Hepatocyte (in vitro differentiated cells): ENCODE data around the gene NGEF. TPM values are rescaled to one million over a fixed set of nuclear protein-coding genes. Genes with fewer than 3 reads are reported as not detected.

Experiments used
- DNase-seq: peaks from one replicate; pipeline ENCODE4 v3.0.0-alpha.2; 2016; ENCODE audit warnings: low spot score
- H2AFZ ChIP-seq: fragments of 200-600 bp; sonication (generic); 2 replicates; pipeline ENCODE4 v1.6.0; 2016; ENCODE audit warnings: antibody characterized with exemption, mild to moderate bottlenecking
- H3K27ac ChIP-seq: fragments of 200-600 bp; sonication (generic); 2 replicates; pipeline ENCODE4 v1.5.1; 2016; ENCODE audit warnings: mild to moderate bottlenecking
- H3K27me3 ChIP-seq: fragments of 200-600 bp; sonication (generic); 2 replicates; pipeline ENCODE4 v1.6.1; 2016
- H3K36me3 ChIP-seq: fragments of 200-600 bp; sonication (generic); replicated peaks from 2 replicates; pipeline ENCODE4 v1.5.1; 2016; ENCODE audit warnings: low read depth; ENCODE audit not compliant: insufficient read depth
- H3K4me1 ChIP-seq: fragments of 200-600 bp; sonication (generic); 2 replicates; pipeline ENCODE4 v1.5.1; 2016; ENCODE audit warnings: mild to moderate bottlenecking, moderate library complexity; ENCODE audit not compliant: insufficient read depth
- H3K4me2 ChIP-seq: fragments of 200-600 bp; sonication (generic); 2 replicates; pipeline ENCODE4 v1.6.0; 2016
- H3K4me3 ChIP-seq: fragments of 200-600 bp; sonication (generic); 2 replicates; pipeline ENCODE4 v1.5.1; 2016; ENCODE audit warnings: mild to moderate bottlenecking
- H3K79me2 ChIP-seq: fragments of 200-600 bp; sonication (generic); 2 replicates; pipeline ENCODE4 v1.6.0; 2017; ENCODE audit warnings: mild to moderate bottlenecking
- H3K9me2 ChIP-seq: fragments of 200-600 bp; sonication (generic); replicated peaks from 2 replicates; pipeline ENCODE4 v1.6.0; 2017; ENCODE audit warnings: mild to moderate bottlenecking; ENCODE audit not compliant: insufficient read depth
- H3K9me3 ChIP-seq: fragments of 200-600 bp; sonication (generic); 2 replicates; pipeline ENCODE4 v1.5.1; 2016; ENCODE audit warnings: low read depth, mild to moderate bottlenecking
- H4K20me1 ChIP-seq: fragments of 200-600 bp; sonication (generic); 2 replicates; pipeline ENCODE4 v1.6.0; 2016; ENCODE audit warnings: mild to moderate bottlenecking; ENCODE audit not compliant: insufficient read depth, poor library complexity, severe bottlenecking
- EZH2 ChIP-seq: fragments of 200-600 bp; sonication (generic); IDR thresholded peaks from 2 replicates; pipeline ENCODE4 v1.6.1; 2016; ENCODE audit warnings: antibody characterized with exemption, mild to moderate bottlenecking, borderline replicate concordance
- EZH2phosphoT487 ChIP-seq: fragments of 200-600 bp; sonication (generic); IDR thresholded peaks from one replicate; pipeline ENCODE4 v1.6.1; 2018; ENCODE audit warnings: antibody characterized with exemption, mild to moderate bottlenecking, low read depth, moderate library complexity; ENCODE audit not compliant: unreplicated experiment, severe bottlenecking
- WGBS: methylation state at CpG from one replicate; pipeline ENCODE4 v1.1.6; 2016; ENCODE audit warnings: low lambda C conversion rate; ENCODE audit errors: missing lambda C conversion rate; 5-methylcytosine and 5-hydroxymethylcytosine counted together
- polyA plus RNA-seq: library from polyadenylated mRNA; unstranded; fragments of >200 nt; fragmentation: Nextera tagmentation; extraction: Ambion mirVana; gene quantifications from 2 replicates; pipeline ENCODE4 v1.2.1, GENCODE V29; 2016
- total RNA-seq: library from RNA; depleted of rRNA; stranded (reverse); fragments of >200 nt; gene quantifications from 2 replicates; pipeline ENCODE4 v1.2.3, GENCODE V29; 2014
- TF ChIP-seq, protein P1 (sequence below): fragments of 200-600 bp; sonication (generic); IDR thresholded peaks from 2 replicates; pipeline ENCODE4 v1.5.1; 2016; ENCODE audit warnings: antibody characterized with exemption, mild to moderate bottlenecking; ENCODE audit not compliant: poor library complexity

The NGEF gene
- total and polyA plus RNA-seq, 2 experiments from 2014 or later: 2.2 to 3.2 TPM

GRCh38 chr2:232981767-232982360 is 31.2 kb downstream of the NGEF start:
- Histone ChIP-seq H3K27me3 (no peaks in the 10 kb centered on the region), H3K79me2 (no peaks in the 10 kb centered on the region), H3K4me2 (no peak overlapping the region), H3K9me2 (no peaks in the 10 kb centered on the region), H3K27ac (peak overlapping the region; percentile 27), H2AFZ (no peak overlapping the region), H4K20me1 (no peaks in the 10 kb centered on the region), H3K4me3 (no peak overlapping the region), H3K9me3 (no peaks in the 10 kb centered on the region), H3K4me1 (no peaks in the 10 kb centered on the region), H3K36me3 (no peaks in the 10 kb centered on the region)
- no peak for DNase-seq
- TF ChIP-seq, protein P1, sequence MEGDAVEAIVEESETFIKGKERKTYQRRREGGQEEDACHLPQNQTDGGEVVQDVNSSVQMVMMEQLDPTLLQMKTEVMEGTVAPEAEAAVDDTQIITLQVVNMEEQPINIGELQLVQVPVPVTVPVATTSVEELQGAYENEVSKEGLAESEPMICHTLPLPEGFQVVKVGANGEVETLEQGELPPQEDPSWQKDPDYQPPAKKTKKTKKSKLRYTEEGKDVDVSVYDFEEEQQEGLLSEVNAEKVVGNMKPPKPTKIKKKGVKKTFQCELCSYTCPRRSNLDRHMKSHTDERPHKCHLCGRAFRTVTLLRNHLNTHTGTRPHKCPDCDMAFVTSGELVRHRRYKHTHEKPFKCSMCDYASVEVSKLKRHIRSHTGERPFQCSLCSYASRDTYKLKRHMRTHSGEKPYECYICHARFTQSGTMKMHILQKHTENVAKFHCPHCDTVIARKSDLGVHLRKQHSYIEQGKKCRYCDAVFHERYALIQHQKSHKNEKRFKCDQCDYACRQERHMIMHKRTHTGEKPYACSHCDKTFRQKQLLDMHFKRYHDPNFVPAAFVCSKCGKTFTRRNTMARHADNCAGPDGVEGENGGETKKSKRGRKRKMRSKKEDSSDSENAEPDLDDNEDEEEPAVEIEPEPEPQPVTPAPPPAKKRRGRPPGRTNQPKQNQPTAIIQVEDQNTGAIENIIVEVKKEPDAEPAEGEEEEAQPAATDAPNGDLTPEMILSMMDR: no peak
- no peak for TF ChIP-seq EZH2
- TF ChIP-seq EZH2phosphoT487: no peak
- WGBS: 72% methylated on average over 5 of the region's 5 CpGs

DNA sequence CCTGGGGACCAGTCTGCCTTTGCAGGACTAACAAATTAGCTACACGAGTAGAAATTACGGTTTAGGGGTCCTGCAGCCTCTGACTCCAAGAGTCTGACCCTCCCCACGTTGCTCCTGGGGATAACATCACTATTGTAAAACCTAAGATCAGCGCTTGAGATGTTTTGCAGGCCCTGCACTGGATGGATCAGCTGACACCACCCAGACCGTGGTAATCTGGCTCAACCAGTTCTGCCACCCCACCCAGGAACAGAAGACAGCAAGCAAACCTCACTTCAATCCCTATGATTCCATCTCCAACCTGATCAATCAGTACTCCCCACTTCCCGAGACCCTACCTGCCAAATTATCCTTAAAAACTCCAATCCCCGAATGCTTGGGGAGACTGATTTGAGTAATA is 31.7 kb downstream of the NGEF start:
- Histone ChIP-seq H3K27me3 (no peaks in the 10 kb centered on the region), H3K27ac (no peak overlapping the region), H3K9me2 (no peaks in the 10 kb centered on the region), H4K20me1 (no peaks in the 10 kb centered on the region), H2AFZ (no peak overlapping the region), H3K79me2 (no peaks in the 10 kb centered on the region), H3K4me2 (no peak overlapping the region), H3K9me3 (no peaks in the 10 kb centered on the region), H3K36me3 (no peaks in the 10 kb centered on the region), H3K4me1 (no peaks in the 10 kb centered on the region), H3K4me3 (no peak overlapping the region)
- no peak for DNase-seq
- no peak for TF ChIP-seq EZH2
- TF ChIP-seq EZH2phosphoT487: no peak
- TF ChIP-seq, protein P1: no peak
- WGBS: 38% methylated on average over 7 of the region's 7 CpGs

GRCh38 chr2:232980683-232981082 is 32.4 kb downstream of the NGEF start:
- no peak overlapping the region for H3K27ac ChIP-seq
- H3K79me2 ChIP-seq: no peaks in the 10 kb centered on the region
- DNase-seq: no peak
- H3K4me2 ChIP-seq: no peak overlapping the region
- H2AFZ ChIP-seq: no peak overlapping the region
- WGBS: 88% methylated on average over 7 of the region's 7 CpGs
- H3K4me1 ChIP-seq: no peaks in the 10 kb centered on the region
- no peaks in the 10 kb centered on the region for H3K27me3 ChIP-seq
- no peak overlapping the region for H3K4me3 ChIP-seq
- H3K36me3 ChIP-seq: no peaks in the 10 kb centered on the region
- no peaks in the 10 kb centered on the region for H3K9me2 ChIP-seq
- no peaks in the 10 kb centered on the region for H3K9me3 ChIP-seq
- no peaks in the 10 kb centered on the region for H4K20me1 ChIP-seq
- TF ChIP-seq EZH2: no peak
- TF ChIP-seq, protein P1: no peak
- no peak for TF ChIP-seq EZH2phosphoT487
